Measurements from ENCODE around the gene OR52B6.

DNA sequence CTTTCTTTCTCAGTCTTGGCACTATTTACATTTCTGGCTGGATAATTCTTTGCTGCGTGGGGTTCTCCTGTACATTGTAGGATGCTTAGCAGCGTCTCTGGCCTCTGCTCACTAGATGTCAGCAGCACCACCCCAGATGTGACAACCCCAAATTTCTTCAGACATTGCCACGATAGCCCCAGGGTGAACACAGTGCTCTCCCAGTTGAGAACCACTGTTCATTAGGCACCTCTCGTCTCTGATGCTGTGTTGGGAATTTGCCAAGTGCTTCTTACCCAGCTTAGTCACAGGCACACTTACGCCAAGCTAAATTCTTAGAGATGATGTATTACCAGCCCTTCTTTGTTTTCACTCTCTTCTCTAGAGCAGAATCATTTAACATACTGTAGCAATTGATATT lies 25.2 kb downstream of the OR52B6 start:
- TF ChIP-seq, protein P1, sequence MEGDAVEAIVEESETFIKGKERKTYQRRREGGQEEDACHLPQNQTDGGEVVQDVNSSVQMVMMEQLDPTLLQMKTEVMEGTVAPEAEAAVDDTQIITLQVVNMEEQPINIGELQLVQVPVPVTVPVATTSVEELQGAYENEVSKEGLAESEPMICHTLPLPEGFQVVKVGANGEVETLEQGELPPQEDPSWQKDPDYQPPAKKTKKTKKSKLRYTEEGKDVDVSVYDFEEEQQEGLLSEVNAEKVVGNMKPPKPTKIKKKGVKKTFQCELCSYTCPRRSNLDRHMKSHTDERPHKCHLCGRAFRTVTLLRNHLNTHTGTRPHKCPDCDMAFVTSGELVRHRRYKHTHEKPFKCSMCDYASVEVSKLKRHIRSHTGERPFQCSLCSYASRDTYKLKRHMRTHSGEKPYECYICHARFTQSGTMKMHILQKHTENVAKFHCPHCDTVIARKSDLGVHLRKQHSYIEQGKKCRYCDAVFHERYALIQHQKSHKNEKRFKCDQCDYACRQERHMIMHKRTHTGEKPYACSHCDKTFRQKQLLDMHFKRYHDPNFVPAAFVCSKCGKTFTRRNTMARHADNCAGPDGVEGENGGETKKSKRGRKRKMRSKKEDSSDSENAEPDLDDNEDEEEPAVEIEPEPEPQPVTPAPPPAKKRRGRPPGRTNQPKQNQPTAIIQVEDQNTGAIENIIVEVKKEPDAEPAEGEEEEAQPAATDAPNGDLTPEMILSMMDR (IDR thresholded peaks at IDR 0.05), result no peak
- TF ChIP-seq POLR2A (IDR thresholded peaks at IDR 0.05) (no peak), POLR2AphosphoS5 (IDR thresholded peaks at IDR 0.05; ENCODE audit: insufficient read depth in 1 of 2, low read depth in 1 of 2) (no peak)

All from vagina (tissue), 2 donors.